Measurements from ENCODE around the gene PLSCR4. TPM values are rescaled to one million over a fixed set of nuclear protein-coding genes. Genes with fewer than 3 reads are reported as not detected.

Gene PLSCR4
- total and polyA plus RNA-seq, 9 of the 15 experiments (the other 6 are each of a cell fraction or from before 2014, with no cell fraction given) = 0.11 to 0.68 (median 0.21) TPM

- TF ChIP-seq ZNF197 (CRISPR knock-in tag; IDR thresholded peaks at IDR 0.05; ENCODE audit: low read depth) = no peak
- no peak for TF ChIP-seq RBM17 (IDR thresholded peaks at IDR 0.05; ENCODE audit: borderline replicate concordance, low read depth, low read length)
- no peak for TF ChIP-seq CBFA2T3 (IDR thresholded peaks at IDR 0.05)
- TF ChIP-seq EP400 (IDR thresholded peaks at IDR 0.05) = no peak
Observed at GRCh38 chr3:146233487-146233886, 17.4 kb downstream of the PLSCR4 start (continued).

- in situ Hi-C loops (cut with MboI) = no loop called here
- ATAC-seq = no peak
- H3K27me3 ChIP-seq (ENCODE audit: control insufficient read depth in 2 of 2, insufficient read depth in 2 of 2, low read length in 2 of 2) = no peaks in the 10 kb centered on the region
- H3K27ac ChIP-seq (ENCODE audit: extremely low read depth, low read depth, low read length) = no peak overlapping the region
- no peaks in the 10 kb centered on the region for H3K79me2 ChIP-seq (ENCODE audit: control insufficient read depth, insufficient read depth, low read length)
- ChIA-PET CTCF (ENCODE audit: low intra/inter-chr PET ratio) (no interaction called here), POLR2A (no interaction called here)
- H3K4me2 ChIP-seq (ENCODE audit: insufficient read depth, low read length) = no peak overlapping the region
- no peaks in the 10 kb centered on the region for H3K9me1 ChIP-seq (ENCODE audit: control insufficient read depth, insufficient read depth, low read length)
- no peak overlapping the region for H3K9ac ChIP-seq (ENCODE audit: insufficient read depth in 1 of 2, low read depth in 2 of 2, low read length in 2 of 2)
- TF ChIP-seq ZNF311 (CRISPR knock-in tag; IDR thresholded peaks at IDR 0.05) (no peak), CTCF (IDR thresholded peaks at IDR 0.05 in 2 of 3, conservative IDR thresholded peaks at IDR 0.05 in 1 of 3; ENCODE audit: insufficient read depth in 2 of 3, low read depth in 1 of 3, low read length in 3 of 3) (no peak), HNRNPUL1 (IDR thresholded peaks at IDR 0.05; ENCODE audit: low read length) (no peak), ZSCAN32 (CRISPR knock-in tag; IDR thresholded peaks at IDR 0.05) (no peak), MCM7 (IDR thresholded peaks at IDR 0.05) (no peak), SAFB (IDR thresholded peaks at IDR 0.05; ENCODE audit: borderline replicate concordance, low read depth, low read length) (no peak)
- no peak overlapping the region for H3K4me3 ChIP-seq
- H3K36me3 ChIP-seq (ENCODE audit: control insufficient read depth, insufficient read depth, low read length) = no peaks in the 10 kb centered on the region
- FAIRE-seq = no peak
- no peaks in the 10 kb centered on the region for H4K20me1 ChIP-seq (replicated peaks; ENCODE audit: control insufficient read depth, insufficient read depth, low read length)
- H3K9me3 ChIP-seq (replicated peaks; ENCODE audit: control insufficient read depth, insufficient read depth, low read depth, low read length) = no peaks in the 10 kb centered on the region
- DNase-seq (ENCODE audit: extremely low read depth in 1 of 4, low spot score in 3 of 4) = no peak
- no TSS peak for BruUV-seq (replicated peaks)
- no peak overlapping the region for H2AFZ ChIP-seq (ENCODE audit: low read depth, low read length)
- WGBS (ENCODE audit: insufficient coverage, low coverage, missing lambda C conversion rate) = 0% methylated on average over 1 of the region's 1 CpG
- no peaks in the 10 kb centered on the region for H3K4me1 ChIP-seq (replicated peaks in 1 of 2; ENCODE audit: control insufficient read depth in 2 of 2, insufficient read depth in 2 of 2, low read length in 2 of 2)
- intact Hi-C loops (cut with micrococcal nuclease) = no loop called here
Observed at GRCh38 chr3:146227486-146227885, 23.4 kb downstream of the PLSCR4 start.
